HUES6 (cell line): ENCODE results near the gene UBAC2.

Source experiments
- H3K27ac ChIP-seq: 2 replicates; pipeline ENCODE4 v1.7.0; 2013; ENCODE audit warnings: low read depth, mild to moderate bottlenecking, low read length, inconsistent platforms
- H3K27me3 ChIP-seq: 2 replicates; pipeline ENCODE4 v1.6.1; 2013; ENCODE audit warnings: low read length; ENCODE audit not compliant: control insufficient read depth, insufficient read depth
- H3K36me3 ChIP-seq: 2 replicates; pipeline ENCODE4 v1.6.1; 2013; ENCODE audit warnings: low read length; ENCODE audit not compliant: control insufficient read depth, insufficient read depth
- H3K4me1 ChIP-seq: 2 replicates; pipeline ENCODE4 v1.6.1; 2013; ENCODE audit warnings: low read length; ENCODE audit not compliant: control insufficient read depth, insufficient read depth
- H3K4me3 ChIP-seq: 2 replicates; pipeline ENCODE4 v1.5.1; 2013; ENCODE audit warnings: low read depth, low read length
- H3K9ac ChIP-seq: one replicate; pipeline ENCODE4 v1.6.1; 2013; ENCODE audit warnings: mild to moderate bottlenecking, low read length
- H3K9me3 ChIP-seq: 2 replicates; pipeline ENCODE4 v1.6.1; 2013; ENCODE audit warnings: low read depth, low read length; ENCODE audit not compliant: control insufficient read depth, insufficient read depth

Gene UBAC2

DNA sequence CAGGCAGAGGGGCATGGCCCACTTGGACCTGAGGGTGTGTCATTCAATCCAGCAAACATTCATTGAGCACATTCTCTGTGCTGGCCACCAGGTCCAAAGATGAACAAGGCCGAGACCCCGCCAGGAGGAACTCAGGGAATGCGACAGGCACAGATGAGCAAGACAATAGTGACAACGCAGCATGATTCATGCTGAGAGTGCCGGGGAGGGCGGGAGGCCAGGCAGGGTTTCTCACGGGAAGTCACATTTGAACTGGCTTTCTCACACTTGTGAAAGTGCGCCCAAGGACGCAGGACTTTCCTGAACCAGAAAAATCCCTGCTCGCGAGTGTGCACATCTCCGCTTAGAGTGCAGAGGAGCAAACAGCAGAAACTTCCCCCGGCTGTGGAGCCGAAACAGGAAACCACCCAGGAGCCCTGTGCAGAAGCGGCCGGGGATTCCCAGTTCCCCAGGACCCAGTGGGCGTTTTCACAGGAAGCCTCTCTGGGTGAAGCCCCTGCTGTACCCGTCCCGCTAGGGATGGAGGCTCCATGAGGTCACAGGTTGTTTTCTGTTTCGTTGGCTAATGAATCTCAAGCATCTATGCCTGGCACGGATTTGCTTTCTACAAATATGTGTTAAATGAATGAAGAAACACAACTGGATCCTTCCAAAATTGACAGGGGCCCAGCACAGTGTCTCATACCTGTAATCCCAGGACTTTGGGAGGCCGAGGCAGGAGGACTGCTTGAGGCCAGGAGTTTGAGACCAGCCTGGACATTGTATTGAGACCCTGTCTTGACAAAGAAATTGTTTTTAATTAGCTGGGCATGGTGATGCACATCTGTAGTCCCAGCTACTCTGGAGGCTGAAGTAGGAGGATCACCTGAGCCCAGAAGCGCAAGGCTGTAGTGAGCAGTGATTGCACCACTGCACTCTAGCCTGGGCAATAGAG, 232.2 kb downstream of the UBAC2 start:
- peak overlapping the region; percentile 28; the same call in 1 of the 2 replicates for H3K4me3 ChIP-seq
- no peak overlapping the region for H3K9ac ChIP-seq
- H3K27me3 ChIP-seq, result no peaks in the 10 kb centered on the region
- H3K9me3 ChIP-seq, result no peaks in the 10 kb centered on the region
- H3K4me1 ChIP-seq, result peaks cover 23% of the 10 kb centered on the region
- no peak overlapping the region for H3K27ac ChIP-seq
- no peaks in the 10 kb centered on the region for H3K36me3 ChIP-seq

- H3K27me3 ChIP-seq, result no peaks in the 10 kb centered on the region
- H3K36me3 ChIP-seq, result no peaks in the 10 kb centered on the region
- H3K27ac ChIP-seq, result no peak overlapping the region
- no peak overlapping the region for H3K9ac ChIP-seq
- H3K4me1 ChIP-seq, result peaks cover 23% of the 10 kb centered on the region
- H3K4me3 ChIP-seq, result no peak overlapping the region
- no peaks in the 10 kb centered on the region for H3K9me3 ChIP-seq
Observed at GRCh38 chr13:99433543-99434075, 233.0 kb downstream of the UBAC2 start.

DNA sequence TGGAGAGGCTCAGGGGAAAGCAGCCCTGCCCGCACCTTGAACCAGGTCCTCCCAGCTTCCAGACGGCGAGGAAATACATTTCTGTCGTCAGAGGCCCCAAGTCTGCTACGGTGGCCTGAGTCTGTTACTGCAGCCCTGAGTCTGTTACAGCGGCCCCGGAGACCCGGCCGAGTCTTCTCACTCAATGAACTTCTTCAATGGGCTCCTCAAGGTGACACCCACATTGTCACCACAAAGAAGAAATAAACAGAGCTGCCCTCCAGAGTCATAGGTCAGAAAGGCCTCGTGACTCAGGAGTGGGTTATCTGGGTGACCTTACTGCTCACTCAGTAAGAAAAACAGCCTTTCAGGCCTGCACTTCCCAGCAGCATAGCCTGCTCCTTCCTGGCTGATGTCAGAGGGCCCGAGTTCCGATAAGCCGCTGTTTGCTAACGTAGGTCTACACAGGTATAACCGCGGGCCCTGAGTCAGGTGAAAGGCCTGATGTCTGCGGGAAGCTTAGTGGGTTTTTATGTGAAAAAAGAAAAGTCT, 233.7 kb downstream of the UBAC2 start:
- Histone ChIP-seq H3K9ac (no peak overlapping the region), H3K4me1 (peaks cover 23% of the 10 kb centered on the region), H3K36me3 (no peaks in the 10 kb centered on the region), H3K27me3 (no peaks in the 10 kb centered on the region), H3K27ac (no peak overlapping the region), H3K9me3 (no peaks in the 10 kb centered on the region), H3K4me3 (no peak overlapping the region)

GRCh38 chr13:99435116-99435515, 234.5 kb downstream of the UBAC2 start:
- H3K36me3 ChIP-seq, result no peaks in the 10 kb centered on the region
- H3K4me3 ChIP-seq, result no peak overlapping the region
- H3K27me3 ChIP-seq, result no peaks in the 10 kb centered on the region
- H3K9me3 ChIP-seq, result no peaks in the 10 kb centered on the region
- no peak overlapping the region for H3K27ac ChIP-seq
- no peak overlapping the region for H3K9ac ChIP-seq
- H3K4me1 ChIP-seq, result peaks cover 30% of the 10 kb centered on the region

DNA sequence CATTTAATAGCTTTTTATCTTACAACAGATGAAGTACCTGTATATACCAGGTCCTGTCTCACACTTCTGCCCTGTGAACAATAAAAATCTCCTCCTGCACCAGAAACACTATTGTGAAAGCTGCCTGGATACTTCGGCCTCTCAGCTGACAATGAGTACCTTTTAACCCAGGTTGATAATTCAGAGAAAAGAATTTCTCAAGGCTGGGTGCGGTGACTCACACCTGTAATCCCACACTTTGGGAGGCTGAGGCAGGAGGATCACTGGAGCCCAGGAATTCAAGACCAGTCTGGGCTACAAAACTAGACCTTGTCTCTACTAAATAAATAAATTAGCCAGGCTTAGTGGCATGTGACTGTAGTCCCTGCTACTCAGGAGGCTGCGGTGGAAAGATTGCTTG, 235.3 kb downstream of the UBAC2 start:
- Histone ChIP-seq H3K9me3 (no peaks in the 10 kb centered on the region), H3K36me3 (no peaks in the 10 kb centered on the region), H3K9ac (no peak overlapping the region), H3K4me1 (peaks cover 36% of the 10 kb centered on the region), H3K4me3 (no peak overlapping the region), H3K27ac (no peak overlapping the region), H3K27me3 (no peaks in the 10 kb centered on the region)
